GM12878 (cell line): Measurements from ENCODE around the gene LTBP4. TPM values are rescaled to one million over a fixed set of nuclear protein-coding genes. Genes with fewer than 3 reads are reported as not detected.

ENCODE experiments used
- BACH1 ChIP-seq: fragments of 450-650 bp; IDR thresholded peaks from 2 replicates; pipeline ENCODE4 v1.6.1; 2017; ENCODE audit warnings: mild to moderate bottlenecking, borderline replicate concordance
- BMI1 ChIP-seq: fragments of 450-650 bp; IDR thresholded peaks from 2 replicates; pipeline ENCODE4 v1.6.1; 2016; ENCODE audit warnings: mild to moderate bottlenecking, moderate library complexity, borderline replicate concordance
- CEBPB ChIP-seq, 2 experiments: fragments of 150-350 bp in 1 of 2; IDR thresholded peaks; 2 replicates each; pipeline ENCODE4 v1.6.1; 2012 to 2014; ENCODE audit warnings: low read depth in 2 of 2, low read length in 2 of 2, borderline replicate concordance in 1 of 2, inconsistent platforms in 1 of 2
- CEBPZ ChIP-seq: fragments of 150-350 bp; IDR thresholded peaks from 2 replicates; pipeline ENCODE4 v1.6.1; 2016; ENCODE audit warnings: low read depth, low read length
- DPF2 ChIP-seq: fragments of 450-650 bp; IDR thresholded peaks from 2 replicates; pipeline ENCODE4 v1.6.1; 2017; ENCODE audit warnings: mild to moderate bottlenecking
- E2F4 ChIP-seq: IDR thresholded peaks from 2 replicates; pipeline ENCODE4 v1.6.1; 2012; ENCODE audit warnings: low read depth, low read length, improper control_type of control experiment
- E4F1 ChIP-seq: fragments of 450-650 bp; IDR thresholded peaks from 2 replicates; pipeline ENCODE4 v1.6.1; 2018; ENCODE audit warnings: borderline replicate concordance, mild to moderate bottlenecking; ENCODE audit not compliant: partially characterized antibody
- GATAD2B ChIP-seq: fragments of 450-650 bp; conservative IDR thresholded peaks from 2 replicates; pipeline ENCODE4 v1.6.1; 2017; ENCODE audit warnings: low read depth, mild to moderate bottlenecking, moderate library complexity
- MEF2A ChIP-seq: IDR thresholded peaks from 2 replicates; pipeline ENCODE4 v1.6.1; 2011; ENCODE audit warnings: low read depth, mild to moderate bottlenecking, low read length, moderate library complexity; ENCODE audit not compliant: insufficient read depth
- NR2F1 ChIP-seq: fragments of 450-650 bp; conservative IDR thresholded peaks from 2 replicates; pipeline ENCODE4 v1.6.1; 2017; ENCODE audit warnings: mild to moderate bottlenecking
- RELB ChIP-seq: fragments of 450-650 bp; IDR thresholded peaks from 2 replicates; pipeline ENCODE4 v1.6.1; 2017; ENCODE audit warnings: low read depth, mild to moderate bottlenecking, moderate library complexity
- SUZ12 ChIP-seq: fragments of 200-600 bp; sonication (generic); IDR thresholded peaks from one replicate; pipeline ENCODE4 v1.6.1; 2018; ENCODE audit warnings: antibody characterized with exemption, mild to moderate bottlenecking; ENCODE audit not compliant: unreplicated experiment
- ZBTB40 ChIP-seq: fragments of 450-650 bp; IDR thresholded peaks from 2 replicates; pipeline ENCODE4 v1.6.1; 2016; ENCODE audit warnings: mild to moderate bottlenecking, moderate library complexity, borderline replicate concordance
- polyA plus RNA-seq, 11 experiments: library from polyadenylated mRNA; depleted of rRNA in 4 of 11; unstranded in 6 of 11; stranded (reverse) in 5 of 11; fragments of >200 nt; fragmentation: Nextera tagmentation in 4 of 11; fragmentation: Illumina TruSeq in 1 of 11; extraction: Ambion mirVana in 4 of 11; extraction: Trizol in 1 of 11; gene quantifications; 1 replicate in 1 of 11; 2 replicates in 10 of 11; pipeline versions ENCODE4 v1.2.1 to v1.2.3, GENCODE V29; 2011 to 2016; ENCODE audit warnings: inconsistent platforms in 2 of 11, missing spikeins in 2 of 11, low read depth in 1 of 11
- total RNA-seq, 4 experiments: library from RNA; depleted of rRNA in 3 of 4; stranded (reverse); fragments of >200 nt in 3 of 4; fragmentation: Illumina TruSeq in 1 of 4; extraction: Trizol in 1 of 4; gene quantifications; 2 replicates each; pipeline versions ENCODE4 v1.2.1 to v1.2.3, GENCODE V29; 2013 to 2021

Gene LTBP4
- total and polyA plus RNA-seq, 10 of the 15 experiments (the other 5 are each of a cell fraction or from before 2014, with no cell fraction given) = 0.09 to 34.6 (median 8.5) TPM; not detected in 1

- no peak for TF ChIP-seq E2F4
- TF ChIP-seq E4F1 = no peak
- no peak for TF ChIP-seq BMI1
- TF ChIP-seq SUZ12 = no peak
- no peak for TF ChIP-seq ZBTB40
- no peak for TF ChIP-seq RELB
- no peak for TF ChIP-seq GATAD2B
- no peak for TF ChIP-seq NR2F1
- TF ChIP-seq DPF2 = no peak
- no peak for TF ChIP-seq MEF2A
- no peak for TF ChIP-seq BACH1
- no peak for TF ChIP-seq CEBPZ
- no peak for TF ChIP-seq CEBPB (IDR thresholded peaks at IDR 0.05; ENCODE audit: borderline replicate concordance in 1 of 2, low read depth in 2 of 2, low read length in 2 of 2)
Observed at GRCh38 chr19:40642757-40643305, 41.7 kb downstream of the LTBP4 start (continued).
